GM06990 (cell line): Measurements from ENCODE around the gene SLC43A2.
"Not testable (repeated sequence)": the region's sequence is repeated elsewhere in the genome, so short reads cannot be mapped to it uniquely, and the experiment has no call there.

Source experiments
- DNase-seq: peaks from one replicate; pipeline ENCODE4 v3.0.0-alpha.2; 2011; ENCODE audit not compliant: insufficient read length; ENCODE audit errors: extremely low read depth
- H3K27me3 ChIP-seq: replicated peaks from 2 replicates; pipeline ENCODE4 v1.6.0; 2011; ENCODE audit warnings: low read length; ENCODE audit not compliant: control insufficient read depth, insufficient read depth
- H3K36me3 ChIP-seq: 2 replicates; pipeline ENCODE4 v1.5.1; 2011; ENCODE audit warnings: low read length; ENCODE audit not compliant: control insufficient read depth, insufficient read depth
- H3K4me3 ChIP-seq: replicated peaks from 2 replicates; pipeline ENCODE4 v1.5.1; 2011; ENCODE audit warnings: low read depth, mild to moderate bottlenecking, control low read depth, low read length
- CTCF ChIP-seq: IDR thresholded peaks from 2 replicates; pipeline ENCODE4 v1.5.1; 2011; ENCODE audit warnings: low read length, control low read depth, mild to moderate bottlenecking, inconsistent platforms; ENCODE audit not compliant: insufficient read depth, poor library complexity, severe bottlenecking

The SLC43A2 gene

GRCh38 chr17:1568950-1569810, 59.5 kb downstream of the SLC43A2 start:
- H3K27me3 ChIP-seq = no peaks in the 10 kb centered on the region
- H3K36me3 ChIP-seq = no peaks in the 10 kb centered on the region
- no peak for DNase-seq
- TF ChIP-seq CTCF = no peak
- H3K4me3 ChIP-seq = no peak overlapping the region

GRCh38 chr17:1566505-1567199, 62.0 kb downstream of the SLC43A2 start:
- no peak for DNase-seq
- Histone ChIP-seq H3K27me3 (no peaks in the 10 kb centered on the region), H3K36me3 (no peaks in the 10 kb centered on the region), H3K4me3 (peak overlapping the region; percentile 45)
- no peak for TF ChIP-seq CTCF

- Histone ChIP-seq H3K27me3 (no peaks in the 10 kb centered on the region), H3K36me3 (no peaks in the 10 kb centered on the region), H3K4me3 (peak overlapping the region; percentile 45; the same call in 1 of the 2 replicates)
- TF ChIP-seq CTCF = no peak
- DNase-seq = no peak
These were observed 62.8 kb downstream of the SLC43A2 start for GRCh38 chr17:1565877-1566276.

- DNase-seq = no peak
- H3K27me3 ChIP-seq = no peaks in the 10 kb centered on the region
- H3K4me3 ChIP-seq = no peak overlapping the region
- no peak for TF ChIP-seq CTCF
- H3K36me3 ChIP-seq = peaks cover 2% of the 10 kb centered on the region; the same call in 1 of the 2 replicates
These were observed 64.6 kb downstream of the SLC43A2 start for GRCh38 chr17:1563786-1564613.

- H3K4me3 ChIP-seq, H3K27me3 ChIP-seq, DNase-seq, H3K36me3 ChIP-seq: not testable (repeated sequence)
These were observed 65.2 kb downstream of the SLC43A2 start for GRCh38 chr17:1563471-1563785.
